Gastrocnemius medialis (tissue), 4 donors: ENCODE measurements around the gene ACTN2. TPM values are rescaled to one million over a fixed set of nuclear protein-coding genes. Genes with fewer than 3 reads are reported as not detected.

ENCODE experiments used
- ATAC-seq, 2 donors: fragments of 150-250 bp; one replicate each; pipeline ENCODE4 v1.9.1; 2016
- DNase-seq, 2 donors: peaks; one replicate each; pipeline ENCODE4 v3.0.0-alpha.2; 2019
- H3K27ac ChIP-seq, 4 donors: fragments of 200-600 bp; sonication (generic); 1 replicate in 1 of 4; 2 replicates in 3 of 4; pipeline ENCODE4 v1.5.1; 2016 to 2018; ENCODE audit warnings: mild to moderate bottlenecking in 2 of 4, moderate library complexity in 1 of 4
- H3K27me3 ChIP-seq, 3 donors: fragments of 200-600 bp; sonication (generic) in 2 of 3; 1 replicate in 1 of 3; 2 replicates in 2 of 3; pipeline versions ENCODE4 v1.5.1 to v1.6.0; 2016 to 2019; ENCODE audit warnings: mild to moderate bottlenecking in 1 of 3, moderate library complexity in 1 of 3
- H3K36me3 ChIP-seq, 2 donors: fragments of 200-600 bp; sonication (generic) in 1 of 2; one replicate each; pipeline ENCODE4 v1.5.1; 2017 to 2018
- H3K4me1 ChIP-seq, 2 donors: fragments of 200-600 bp; sonication (generic) in 1 of 2; one replicate each; pipeline ENCODE4 v1.5.1; 2016 to 2017; ENCODE audit warnings: mild to moderate bottlenecking in 2 of 2
- H3K4me3 ChIP-seq, 4 donors: fragments of 200-600 bp; sonication (generic) in 3 of 4; 1 replicate in 1 of 4; 2 replicates in 3 of 4; pipeline ENCODE4 v1.5.1; 2016 to 2019; ENCODE audit warnings: mild to moderate bottlenecking in 2 of 4
- H3K9me3 ChIP-seq, 3 donors: fragments of 200-600 bp; sonication (generic) in 2 of 3; 1 replicate in 1 of 3; 2 replicates in 2 of 3; pipeline ENCODE4 v1.5.1; 2016 to 2019
- POLR2A ChIP-seq, 2 donors: fragments of 450-650 bp; IDR thresholded peaks; one replicate each; pipeline ENCODE4 v1.6.1; 2017; ENCODE audit warnings: antibody characterized with exemption in 2 of 2, mild to moderate bottlenecking in 2 of 2, moderate library complexity in 2 of 2
- in situ Hi-C, 4 donors: fragments of 200-750 bp; cut with MboI; loops; one replicate each; pipeline versions ENCODE4 v1.15.0 to v1.8.0; 2017; ENCODE audit warnings: low sequenced_read_pairs in 4 of 4
- intact Hi-C: fragments of 100-400 bp; cut with DNase I; formaldehyde crosslinking; loops from one replicate; pipeline ENCODE4 v1.15.1; 2023; ENCODE audit warnings: low total_unique reads
- total RNA-seq, 4 donors: library from RNA; depleted of rRNA; stranded (reverse); fragments of >200 nt; gene quantifications; one replicate each; pipeline versions ENCODE4 v1.1.0 to v1.2.3, GENCODE V29; 2016
- TF ChIP-seq, protein P1 (sequence below), 5 experiments: fragments of 450-650 bp in 3 of 5; fragments of 200-600 bp in 2 of 5; sonication (generic) in 2 of 5; IDR thresholded peaks in 4 of 5; conservative IDR thresholded peaks in 1 of 5; 1 replicate in 4 of 5; 2 replicates in 1 of 5; pipeline ENCODE4 v1.5.1; 2016 to 2019; ENCODE audit warnings: antibody characterized with exemption in 5 of 5, mild to moderate bottlenecking in 3 of 5, moderate library complexity in 3 of 5

ACTN2 gene
- total RNA-seq, result 1,000 to 10,000 TPM in 3 of 4 donors, 100 to 1,000 TPM in 1; 503 to 1,706 (median 1,214) TPM

DNA sequence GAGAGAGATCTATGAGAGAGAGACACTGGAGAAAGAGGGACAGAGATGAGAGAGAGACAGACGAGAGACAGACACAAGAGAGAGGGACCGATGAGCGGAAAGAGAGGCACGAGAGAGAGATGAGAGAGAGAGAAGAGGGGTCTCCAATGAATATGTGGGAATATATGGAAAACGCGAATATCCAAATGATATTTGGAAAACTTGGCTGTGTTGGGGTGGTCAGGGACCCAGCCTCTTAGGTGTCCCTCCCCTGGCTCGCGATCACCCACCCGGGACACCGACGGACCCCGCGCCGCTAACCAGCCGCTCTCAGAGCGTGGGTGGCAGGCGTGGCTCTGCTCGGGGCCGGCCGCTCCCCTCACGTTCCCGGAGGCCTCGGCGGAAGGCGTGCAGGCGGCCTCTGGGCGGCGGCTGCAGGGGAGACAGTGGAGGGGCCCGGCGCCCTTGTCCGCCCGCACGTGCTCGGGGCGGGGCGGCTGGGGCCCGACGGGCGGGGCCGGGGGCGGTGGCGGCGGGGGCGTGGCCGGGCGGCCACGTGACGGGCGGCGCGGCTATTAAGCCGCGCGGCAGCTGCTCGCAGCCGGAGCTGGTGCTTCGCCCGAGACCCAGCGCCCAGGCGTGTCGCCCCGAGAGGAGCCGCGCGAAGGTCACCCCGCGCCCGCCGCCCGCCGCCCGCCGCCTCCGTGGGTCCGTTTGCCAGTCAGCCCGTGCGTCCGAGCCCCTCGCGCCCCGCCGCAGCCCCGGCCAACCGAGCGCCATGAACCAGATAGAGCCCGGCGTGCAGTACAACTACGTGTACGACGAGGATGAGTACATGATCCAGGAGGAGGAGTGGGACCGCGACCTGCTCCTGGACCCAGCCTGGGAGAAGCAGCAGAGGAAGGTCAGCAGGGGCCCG is at the start of gene ACTN2:
Gene ACTN2 (plus strand): TSS at position 583 of the 898 bp plus-strand sequence. CDS start 175 bp downstream, at position 758.
- Histone ChIP-seq H3K9me3 (no peaks in the 10 kb centered on the region), H3K4me3 (peak within 1 kb of the TSS; percentile 70 to 84 (median 72)), H3K27me3 (no peaks in the 10 kb centered on the region), H3K4me1 (peaks cover 19 to 28% of the 10 kb centered on the region in 2 donors), H3K27ac (peak within 1 kb of the TSS; percentile 96 to 97 (median 96)), H3K36me3 (no peaks in the 10 kb centered on the region)
- in situ Hi-C loops (loop anchor here in 1 of 4 donors (5.0 kb wide), 1 partner anchor 64 kb away; no protein-coding TSS in a partner anchor), intact Hi-C loops (loop anchor here (2.0 to 5.0 kb wide), 5 partner anchors 15 to 111 kb away; partner anchors contain the start of gene MTR)
- peak; percentile 43 to 51 for ATAC-seq
- TF ChIP-seq POLR2A (IDR thresholded peaks at IDR 0.05), result peak; percentile 94
- TF ChIP-seq, protein P1, sequence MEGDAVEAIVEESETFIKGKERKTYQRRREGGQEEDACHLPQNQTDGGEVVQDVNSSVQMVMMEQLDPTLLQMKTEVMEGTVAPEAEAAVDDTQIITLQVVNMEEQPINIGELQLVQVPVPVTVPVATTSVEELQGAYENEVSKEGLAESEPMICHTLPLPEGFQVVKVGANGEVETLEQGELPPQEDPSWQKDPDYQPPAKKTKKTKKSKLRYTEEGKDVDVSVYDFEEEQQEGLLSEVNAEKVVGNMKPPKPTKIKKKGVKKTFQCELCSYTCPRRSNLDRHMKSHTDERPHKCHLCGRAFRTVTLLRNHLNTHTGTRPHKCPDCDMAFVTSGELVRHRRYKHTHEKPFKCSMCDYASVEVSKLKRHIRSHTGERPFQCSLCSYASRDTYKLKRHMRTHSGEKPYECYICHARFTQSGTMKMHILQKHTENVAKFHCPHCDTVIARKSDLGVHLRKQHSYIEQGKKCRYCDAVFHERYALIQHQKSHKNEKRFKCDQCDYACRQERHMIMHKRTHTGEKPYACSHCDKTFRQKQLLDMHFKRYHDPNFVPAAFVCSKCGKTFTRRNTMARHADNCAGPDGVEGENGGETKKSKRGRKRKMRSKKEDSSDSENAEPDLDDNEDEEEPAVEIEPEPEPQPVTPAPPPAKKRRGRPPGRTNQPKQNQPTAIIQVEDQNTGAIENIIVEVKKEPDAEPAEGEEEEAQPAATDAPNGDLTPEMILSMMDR (IDR thresholded peaks at IDR 0.05 in 4 of 5, conservative IDR thresholded peaks at IDR 0.05 in 1 of 5), result no peak
- DNase-seq, result peak; percentile 61 to 79

DNA sequence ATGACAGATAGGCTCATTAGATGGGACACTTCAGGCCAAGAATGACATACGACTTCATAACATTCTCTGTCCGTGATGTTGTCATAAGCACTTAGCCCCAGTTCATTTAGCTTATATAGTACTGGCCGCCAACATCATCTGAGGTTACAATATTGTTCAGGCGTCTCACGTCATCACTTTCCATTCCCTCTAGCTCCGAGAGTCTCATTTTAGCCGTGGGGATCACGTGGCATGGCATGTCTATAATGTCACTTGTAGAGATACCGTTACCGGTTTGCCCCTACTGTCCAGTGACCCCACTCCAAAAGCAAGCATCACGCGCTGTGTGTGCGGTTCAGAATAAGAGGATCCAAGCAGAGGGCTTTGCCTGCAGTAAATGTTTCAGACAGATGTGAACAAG is 47.4 kb upstream of the ACTN2 start:
- in situ Hi-C loops, result no loop called here
- peak; percentile 62 to 84 for ATAC-seq
- peaks cover 20 to 24% of the 10 kb centered on the region in 2 donors for H3K4me1 ChIP-seq
- peak overlapping the region; percentile 40 to 54 (median 48) for H3K4me3 ChIP-seq
- H3K9me3 ChIP-seq, result no peaks in the 10 kb centered on the region
- DNase-seq, result peak; percentile 30 to 64
- H3K27ac ChIP-seq, result peak overlapping the region; percentile 77 to 85 (median 82)
- TF ChIP-seq, protein P1 (IDR thresholded peaks at IDR 0.05 in 4 of 5, conservative IDR thresholded peaks at IDR 0.05 in 1 of 5), result no peak
- TF ChIP-seq POLR2A (IDR thresholded peaks at IDR 0.05), result no peak
- intact Hi-C loops, result loop anchor here (2.0 kb wide), 1 partner anchor 18 kb away; no protein-coding TSS in a partner anchor
- no peaks in the 10 kb centered on the region for H3K27me3 ChIP-seq
- H3K36me3 ChIP-seq, result no peaks in the 10 kb centered on the region

DNA sequence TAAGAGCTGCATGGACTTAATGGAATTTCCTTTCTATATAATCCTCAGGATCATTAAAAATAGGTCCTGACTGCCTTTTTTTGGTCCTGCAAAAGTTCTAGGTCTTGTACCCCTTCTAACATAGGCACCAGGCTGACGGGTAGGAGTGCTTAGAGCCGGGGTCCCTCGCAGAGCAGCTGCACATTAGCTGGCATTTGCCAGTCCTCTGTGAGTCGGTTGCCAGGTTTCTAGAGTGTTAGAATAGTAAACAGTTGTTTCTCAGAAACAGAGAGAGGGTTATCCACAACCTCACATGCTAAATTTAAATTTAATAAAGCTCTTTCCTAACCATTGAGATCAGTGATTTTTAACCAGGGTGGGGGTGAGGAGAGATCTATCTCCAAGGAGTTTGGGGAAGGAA is 46.6 kb upstream of the ACTN2 start:
- in situ Hi-C loops, result no loop called here
- intact Hi-C loops, result loop anchor here (2.0 kb wide), 1 partner anchor 17 kb away; no protein-coding TSS in a partner anchor
- no peaks in the 10 kb centered on the region for H3K27me3 ChIP-seq
- peak overlapping the region; percentile 40 to 54 (median 48) for H3K4me3 ChIP-seq
- TF ChIP-seq POLR2A (IDR thresholded peaks at IDR 0.05), result no peak
- TF ChIP-seq, protein P1 (IDR thresholded peaks at IDR 0.05 in 4 of 5, conservative IDR thresholded peaks at IDR 0.05 in 1 of 5), result no peak
- no peak for DNase-seq
- H3K27ac ChIP-seq, result peak overlapping the region; percentile 77 to 85 (median 82)
- peaks cover 20 to 24% of the 10 kb centered on the region in 2 donors for H3K4me1 ChIP-seq
- ATAC-seq, result peak; percentile 58 to 59
- H3K36me3 ChIP-seq, result no peaks in the 10 kb centered on the region
- H3K9me3 ChIP-seq, result no peaks in the 10 kb centered on the region

DNA sequence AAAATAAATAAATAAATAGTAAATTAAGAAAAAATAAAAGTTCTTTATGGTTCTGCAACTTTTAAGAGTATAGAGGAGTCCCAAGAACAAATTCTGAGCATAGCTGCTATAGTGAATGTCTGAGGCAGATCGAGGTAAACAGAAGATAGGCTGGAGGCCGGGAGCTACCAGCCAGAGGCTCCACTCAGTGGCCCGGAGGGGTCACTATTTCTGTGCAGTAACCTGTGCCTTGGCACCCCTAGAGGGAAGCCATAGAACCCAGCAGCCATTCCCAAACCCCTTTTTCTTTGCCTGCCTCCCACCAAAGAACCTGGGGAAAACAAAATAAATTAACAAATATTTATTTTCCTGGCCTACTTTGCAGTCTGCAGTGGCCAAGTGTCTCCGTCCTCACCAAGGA is 43.5 kb upstream of the ACTN2 start:
- peaks cover 11 to 15% of the 10 kb centered on the region in 2 donors for H3K4me1 ChIP-seq
- no peak for ATAC-seq
- no peak overlapping the region for H3K4me3 ChIP-seq
- no peaks in the 10 kb centered on the region for H3K27me3 ChIP-seq
- DNase-seq, result no peak
- intact Hi-C loops (no loop called here), in situ Hi-C loops (no loop called here)
- no peak overlapping the region for H3K27ac ChIP-seq
- TF ChIP-seq, protein P1 (IDR thresholded peaks at IDR 0.05 in 4 of 5, conservative IDR thresholded peaks at IDR 0.05 in 1 of 5), result no peak
- TF ChIP-seq POLR2A (IDR thresholded peaks at IDR 0.05), result no peak
- H3K9me3 ChIP-seq, result no peaks in the 10 kb centered on the region
- no peaks in the 10 kb centered on the region for H3K36me3 ChIP-seq
